CD4-positive, alpha-beta T cell treated with Interleukin-21 for 1 hour (primary cell): ENCODE results near the gene CRB1.

Experiments used
- DNase-seq: peaks from one replicate; pipeline ENCODE4 v3.0.0-alpha.2; 2020

CRB1 gene

GRCh38 chr1:197304638-197305200, 36.7 kb downstream of the CRB1 start:
- DNase-seq = no peak

GRCh38 chr1:197305925-197306324, 37.9 kb downstream of the CRB1 start:
- DNase-seq = no peak

GRCh38 chr1:197306381-197307062, 38.5 kb downstream of the CRB1 start:
- no peak for DNase-seq

GRCh38 chr1:197307136-197307535, 39.1 kb downstream of the CRB1 start:
- no peak for DNase-seq

GRCh38 chr1:197307551-197307950, 39.5 kb downstream of the CRB1 start:
- no peak for DNase-seq

- DNase-seq = no peak
Observed at GRCh38 chr1:197311081-197311480, 43.0 kb downstream of the CRB1 start.

GRCh38 chr1:197312163-197312562, 44.1 kb downstream of the CRB1 start:
- no peak for DNase-seq

GRCh38 chr1:197313713-197314112, 45.7 kb downstream of the CRB1 start:
- DNase-seq = no peak

- no peak for DNase-seq
Observed at GRCh38 chr1:197314682-197315081, 46.6 kb downstream of the CRB1 start.

- DNase-seq = peak; percentile 19
Observed at GRCh38 chr1:197319631-197320030, 51.6 kb downstream of the CRB1 start.

- no peak for DNase-seq
Observed at GRCh38 chr1:197320991-197321531, 53.0 kb downstream of the CRB1 start.

- DNase-seq = no peak
Observed at GRCh38 chr1:197321811-197322210, 53.8 kb downstream of the CRB1 start.

- DNase-seq = no peak
Observed at GRCh38 chr1:197327776-197328364, 59.8 kb downstream of the CRB1 start.

- no peak for DNase-seq
Observed at GRCh38 chr1:197330213-197330612, 62.2 kb downstream of the CRB1 start.

- DNase-seq = no peak
Observed at GRCh38 chr1:197331565-197331964, 63.5 kb downstream of the CRB1 start.

GRCh38 chr1:197333041-197333440, 65.0 kb downstream of the CRB1 start:
- DNase-seq = no peak

GRCh38 chr1:197336571-197336970, 68.5 kb downstream of the CRB1 start:
- DNase-seq = no peak

GRCh38 chr1:197339106-197340060, 71.3 kb downstream of the CRB1 start:
- DNase-seq = no peak

GRCh38 chr1:197341626-197342025, 73.6 kb downstream of the CRB1 start:
- DNase-seq = no peak

- DNase-seq = no peak
Observed at GRCh38 chr1:197342044-197342565, 74.1 kb downstream of the CRB1 start.

GRCh38 chr1:197342669-197343068, 74.6 kb downstream of the CRB1 start:
- DNase-seq = no peak

- no peak for DNase-seq
Observed at GRCh38 chr1:197343663-197344273, 75.7 kb downstream of the CRB1 start.
